Astrocyte (in vitro differentiated cells and primary cell): Measurements from ENCODE around the gene SLC25A33.
"Not testable (repeated sequence)": the region's sequence is repeated elsewhere in the genome, so short reads cannot be mapped to it uniquely, and the experiment has no call there.

Experiments
- CTCF ChIP-seq: IDR thresholded peaks from 2 replicates; pipeline ENCODE4 v1.5.1; 2011; ENCODE audit warnings: low read depth, mild to moderate bottlenecking, inconsistent platforms, low read length, moderate library complexity; ENCODE audit not compliant: insufficient read depth
- EZH2 ChIP-seq: IDR thresholded peaks from 2 replicates; pipeline ENCODE4 v1.6.1; 2012; ENCODE audit warnings: mild to moderate bottlenecking, low read length, inconsistent platforms; ENCODE audit not compliant: insufficient read depth

GRCh38 chr1:9560090-9560489, 20.8 kb downstream of the SLC25A33 start:
- TF ChIP-seq CTCF, EZH2: not testable (repeated sequence)
